BLaER1 (cell line): Measurements from ENCODE around the gene LGR4.

Source experiments
- H3K27ac ChIP-seq: shearing (Covaris generic); formaldehyde crosslinking; 2 replicates; pipeline ENCODE4 v1.8.1; 2022
- H3K27me3 ChIP-seq: shearing (Covaris generic); formaldehyde crosslinking; 2 replicates; pipeline ENCODE4 v1.8.1; 2022
- H3K36me3 ChIP-seq: shearing (Covaris generic); formaldehyde crosslinking; 2 replicates; pipeline ENCODE4 v1.8.1; 2022
- H3K4me1 ChIP-seq: shearing (Covaris generic); formaldehyde crosslinking; 2 replicates; pipeline ENCODE4 v1.8.1; 2022
- H3K4me2 ChIP-seq: shearing (Covaris generic); formaldehyde crosslinking; 2 replicates; pipeline ENCODE4 v1.8.1; 2022
- H3K4me3 ChIP-seq: shearing (Covaris generic); formaldehyde crosslinking; 2 replicates; pipeline ENCODE4 v1.8.1; 2022
- H3K9ac ChIP-seq: shearing (Covaris generic); formaldehyde crosslinking; 2 replicates; pipeline ENCODE4 v1.8.1; 2022
- H3K9me3 ChIP-seq: shearing (Covaris generic); formaldehyde crosslinking; 2 replicates; pipeline ENCODE4 v1.8.1; 2022
- H4K20me1 ChIP-seq: shearing (Covaris generic); formaldehyde crosslinking; 2 replicates; pipeline ENCODE4 v1.8.1; 2022
- Cebpa-rat ChIP-seq: shearing (Covaris generic); IDR thresholded peaks from 2 replicates; pipeline ENCODE4 v1.8.1; 2022

Gene LGR4

DNA sequence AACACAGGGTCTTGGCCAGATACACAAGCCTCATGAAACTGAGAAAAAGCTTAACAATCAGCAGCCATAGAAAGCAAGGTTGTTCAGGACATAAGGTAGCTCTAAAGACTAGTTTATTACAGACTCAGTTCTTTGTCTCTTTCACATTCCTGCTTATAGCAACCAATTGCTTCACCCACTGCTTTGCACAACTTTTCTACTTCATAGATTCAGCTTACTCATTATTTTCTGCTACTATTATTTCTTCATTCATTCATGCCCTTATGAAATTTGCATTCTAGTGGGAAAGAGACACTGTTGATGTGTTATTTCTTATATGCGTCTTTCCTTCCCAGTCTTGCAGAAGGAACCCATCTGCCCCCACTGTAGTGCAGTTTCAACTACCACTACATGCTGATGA, 114.3 kb downstream of the LGR4 start:
- Histone ChIP-seq H4K20me1 (no peaks in the 10 kb centered on the region), H3K4me3 (no peak overlapping the region), H3K9me3 (no peaks in the 10 kb centered on the region), H3K27me3 (no peaks in the 10 kb centered on the region), H3K27ac (no peak overlapping the region), H3K9ac (no peak overlapping the region), H3K4me1 (peaks cover 24% of the 10 kb centered on the region), H3K36me3 (no peaks in the 10 kb centered on the region), H3K4me2 (no peak overlapping the region)
- TF ChIP-seq Cebpa-rat, result no peak

DNA sequence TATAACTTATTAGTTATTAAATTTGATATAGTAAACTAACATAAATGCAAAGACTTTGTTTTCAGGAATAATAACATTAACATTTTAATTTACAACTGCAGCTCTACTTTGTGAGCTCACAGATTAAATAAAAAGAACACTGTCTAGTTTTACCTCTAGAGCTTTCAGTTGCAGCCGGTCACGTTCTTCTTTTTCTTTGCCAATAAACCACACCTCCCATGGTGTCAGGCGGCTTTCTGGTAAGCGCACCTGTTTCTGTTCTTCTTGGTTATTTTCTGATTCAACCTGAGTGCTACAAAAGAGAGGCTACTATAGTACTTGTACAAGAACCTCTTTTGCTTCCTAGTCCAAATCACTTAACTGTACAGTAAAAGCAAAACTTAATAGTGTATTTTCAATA, 115.3 kb downstream of the LGR4 start:
- H3K9me3 ChIP-seq, result no peaks in the 10 kb centered on the region
- peaks cover 21% of the 10 kb centered on the region for H3K4me1 ChIP-seq
- TF ChIP-seq Cebpa-rat, result no peak
- no peak overlapping the region for H3K9ac ChIP-seq
- H3K4me2 ChIP-seq, result no peak overlapping the region
- H3K27ac ChIP-seq, result no peak overlapping the region
- H3K4me3 ChIP-seq, result no peak overlapping the region
- H3K27me3 ChIP-seq, result no peaks in the 10 kb centered on the region
- no peaks in the 10 kb centered on the region for H3K36me3 ChIP-seq
- H4K20me1 ChIP-seq, result no peaks in the 10 kb centered on the region

DNA sequence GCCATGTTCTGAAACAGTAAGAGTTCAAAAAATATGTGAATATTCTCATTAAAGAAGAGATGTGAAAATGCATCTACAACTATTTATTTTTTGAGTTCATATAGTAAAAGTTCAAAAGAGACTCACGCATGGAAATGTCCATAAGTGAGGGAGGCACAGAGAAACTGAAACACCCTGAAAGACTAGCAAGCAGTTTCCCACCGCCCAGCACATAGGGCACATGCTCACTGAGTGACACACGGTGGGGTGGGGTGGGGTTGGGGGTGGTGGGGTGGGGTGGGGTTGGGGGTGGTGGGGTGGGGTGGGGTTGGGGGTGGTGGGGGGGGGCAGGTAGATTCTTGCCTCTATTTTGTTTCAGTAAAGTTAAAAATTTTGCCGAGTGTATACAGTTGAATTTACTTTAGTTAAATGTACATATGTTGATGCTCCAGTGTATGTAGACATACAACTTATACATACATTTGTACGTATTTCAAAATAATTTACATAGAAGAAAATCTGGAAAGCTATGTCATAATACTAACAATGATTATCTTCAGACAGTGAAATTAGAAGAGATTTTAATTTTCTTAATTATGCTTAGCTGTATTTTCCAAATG, 115.9 kb downstream of the LGR4 start:
- Histone ChIP-seq H4K20me1 (no peaks in the 10 kb centered on the region), H3K4me3 (no peak overlapping the region), H3K9me3 (no peaks in the 10 kb centered on the region), H3K9ac (no peak overlapping the region), H3K27me3 (no peaks in the 10 kb centered on the region), H3K36me3 (peaks cover 5% of the 10 kb centered on the region), H3K4me2 (no peak overlapping the region), H3K4me1 (peaks cover 15% of the 10 kb centered on the region), H3K27ac (no peak overlapping the region)
- TF ChIP-seq Cebpa-rat, result no peak

DNA sequence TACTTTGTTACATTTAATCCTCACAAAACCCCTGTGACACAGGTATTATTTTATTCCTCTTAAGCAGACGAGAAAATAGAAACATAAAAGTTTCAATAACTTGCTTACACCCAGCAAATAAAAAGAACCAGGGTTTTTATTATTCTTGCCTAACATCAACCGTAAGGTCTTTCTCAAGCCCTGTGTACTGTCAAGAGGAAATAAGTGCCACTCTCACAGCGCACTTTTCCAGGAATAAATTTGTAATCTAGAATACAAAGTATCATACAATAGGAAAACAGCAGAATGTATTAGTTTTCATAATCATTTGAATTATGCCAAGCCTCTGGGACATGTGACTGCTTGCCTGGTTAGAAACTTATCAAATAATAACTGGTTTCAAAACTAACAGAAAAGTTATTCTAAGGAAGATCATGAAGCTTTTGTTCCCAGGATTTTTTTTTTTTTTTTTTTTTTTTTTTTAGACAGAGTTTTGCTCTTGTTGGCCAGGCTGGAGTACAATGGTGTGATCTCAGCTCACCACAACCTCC, 117.0 kb downstream of the LGR4 start:
- no peak overlapping the region for H3K4me3 ChIP-seq
- no peak overlapping the region for H3K27ac ChIP-seq
- no peaks in the 10 kb centered on the region for H4K20me1 ChIP-seq
- H3K27me3 ChIP-seq, result no peaks in the 10 kb centered on the region
- H3K36me3 ChIP-seq, result peaks cover 7% of the 10 kb centered on the region
- no peak for TF ChIP-seq Cebpa-rat
- H3K4me1 ChIP-seq, result peaks cover 11% of the 10 kb centered on the region
- no peak overlapping the region for H3K4me2 ChIP-seq
- H3K9ac ChIP-seq, result no peak overlapping the region
- no peaks in the 10 kb centered on the region for H3K9me3 ChIP-seq

DNA sequence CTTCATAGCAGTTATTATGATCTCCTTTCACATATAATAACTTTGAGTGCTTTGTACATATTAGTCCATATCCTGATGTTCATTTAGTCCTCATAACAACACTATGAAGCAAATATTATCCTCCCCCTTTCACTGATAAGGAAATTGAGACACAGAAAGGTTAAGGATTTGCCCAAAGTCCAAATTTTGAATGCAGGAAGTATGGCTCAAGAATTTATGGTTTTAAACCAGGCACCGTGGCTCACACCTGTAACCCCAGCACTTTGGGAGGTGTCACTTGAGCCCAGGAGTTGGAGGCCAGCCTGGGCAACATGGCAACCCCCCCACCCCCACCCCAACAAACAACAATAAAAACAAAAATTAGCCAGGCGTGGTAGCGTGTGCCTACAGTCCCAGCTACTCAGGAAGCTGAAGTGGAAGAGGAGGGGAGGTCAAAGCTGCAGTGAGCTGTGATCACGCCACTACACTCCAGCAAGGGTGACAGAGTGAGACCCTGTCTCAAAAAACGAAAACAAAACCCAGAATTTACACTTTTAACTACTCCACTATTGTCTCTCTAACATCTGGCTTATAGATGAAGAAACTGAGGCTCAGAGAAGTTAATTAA, 118.1 kb downstream of the LGR4 start:
- no peaks in the 10 kb centered on the region for H3K27me3 ChIP-seq
- no peak overlapping the region for H3K4me3 ChIP-seq
- H3K9ac ChIP-seq, result no peak overlapping the region
- no peaks in the 10 kb centered on the region for H3K9me3 ChIP-seq
- H3K4me1 ChIP-seq, result peaks cover 11% of the 10 kb centered on the region
- peak overlapping the region; percentile 38; the same call in 1 of the 2 replicates for H3K27ac ChIP-seq
- H3K4me2 ChIP-seq, result peak overlapping the region; percentile 50
- H3K36me3 ChIP-seq, result peaks cover 12% of the 10 kb centered on the region
- no peaks in the 10 kb centered on the region for H4K20me1 ChIP-seq
- no peak for TF ChIP-seq Cebpa-rat

DNA sequence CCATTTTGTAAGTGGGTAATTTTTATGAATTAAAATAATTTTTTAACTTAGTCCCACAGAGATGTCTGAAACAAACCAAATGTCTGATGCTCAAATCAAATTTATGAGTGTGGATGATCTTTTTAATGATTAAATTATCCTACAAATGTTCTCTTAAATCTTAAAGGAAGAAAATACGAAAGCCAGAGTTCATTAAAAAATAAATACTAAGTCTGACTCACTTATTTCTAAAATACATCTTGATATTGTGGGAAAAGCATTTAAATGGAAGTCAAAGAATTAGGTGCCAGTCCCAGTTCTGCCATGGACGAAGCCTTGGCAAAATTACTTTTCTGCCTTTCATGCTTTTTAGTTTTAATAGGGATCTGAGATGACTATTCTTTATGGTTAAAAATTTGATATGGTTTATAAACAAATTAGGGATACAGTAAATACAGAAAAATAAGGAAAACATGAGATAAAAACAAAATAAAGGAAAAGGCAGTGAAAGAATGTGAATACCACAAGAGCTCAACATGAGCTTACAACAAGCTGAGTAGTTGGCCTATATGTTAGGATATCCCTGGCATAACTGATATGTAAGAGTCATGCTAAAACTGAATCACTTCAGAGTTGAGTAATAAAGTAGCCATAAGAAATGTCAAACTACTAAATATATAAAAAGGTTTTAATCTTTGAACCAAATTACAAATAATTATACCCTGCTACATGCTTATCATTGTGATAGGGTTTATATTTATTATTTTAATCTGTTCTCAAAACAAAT, 118.8 kb downstream of the LGR4 start:
- Histone ChIP-seq H4K20me1 (no peaks in the 10 kb centered on the region), H3K4me3 (no peak overlapping the region), H3K27me3 (no peaks in the 10 kb centered on the region), H3K27ac (no peak overlapping the region), H3K9me3 (no peaks in the 10 kb centered on the region), H3K4me1 (peaks cover 11% of the 10 kb centered on the region), H3K36me3 (peaks cover 12% of the 10 kb centered on the region), H3K4me2 (no peak overlapping the region), H3K9ac (no peak overlapping the region)
- TF ChIP-seq Cebpa-rat, result no peak

DNA sequence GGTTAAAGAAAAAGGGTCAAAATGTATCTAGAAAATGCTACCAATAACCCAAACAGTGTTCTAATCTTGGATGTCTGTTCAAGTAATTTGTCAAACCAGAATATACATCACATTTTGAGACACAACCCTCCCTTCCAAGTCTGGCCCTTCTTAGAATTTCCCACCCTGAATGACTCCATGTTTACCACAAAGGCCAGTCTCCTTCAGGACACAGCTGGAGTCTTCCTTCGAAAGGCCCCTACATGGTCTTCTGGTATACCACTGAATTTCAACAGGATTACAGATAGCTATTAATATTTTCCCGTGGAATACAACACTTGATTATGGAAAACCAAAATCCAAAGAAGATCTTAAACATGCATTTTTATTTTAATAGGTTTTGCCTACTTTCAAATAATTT, 119.8 kb downstream of the LGR4 start:
- peaks cover 12% of the 10 kb centered on the region for H3K36me3 ChIP-seq
- H3K4me1 ChIP-seq, result peaks cover 11% of the 10 kb centered on the region

DNA sequence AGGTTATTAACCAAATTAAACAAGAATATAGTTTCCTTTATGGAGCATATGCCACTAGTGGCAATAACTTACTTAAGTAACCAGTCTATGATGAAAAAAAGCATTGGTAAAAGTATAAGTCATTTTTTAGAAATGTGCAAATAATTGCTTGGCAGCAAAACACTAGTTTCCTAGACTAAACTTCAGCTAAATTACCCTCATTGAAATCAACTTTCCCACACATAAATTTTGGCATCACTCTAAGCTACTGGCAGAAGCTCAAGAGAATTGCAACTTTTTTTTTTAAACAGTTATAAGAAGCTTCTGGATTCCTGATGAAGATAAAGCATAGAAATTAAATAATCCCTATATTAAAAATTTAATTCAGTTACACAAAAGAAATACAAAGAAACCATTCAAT, 122.1 kb downstream of the LGR4 start:
- no peak for TF ChIP-seq Cebpa-rat
- no peak overlapping the region for H3K27ac ChIP-seq
- H3K36me3 ChIP-seq, result peaks cover 15% of the 10 kb centered on the region
- peaks cover 11% of the 10 kb centered on the region for H3K4me1 ChIP-seq
- H3K4me2 ChIP-seq, result no peak overlapping the region
- no peak overlapping the region for H3K4me3 ChIP-seq
- H3K9me3 ChIP-seq, result no peaks in the 10 kb centered on the region
- no peaks in the 10 kb centered on the region for H4K20me1 ChIP-seq
- H3K27me3 ChIP-seq, result no peaks in the 10 kb centered on the region
- no peak overlapping the region for H3K9ac ChIP-seq

More for the DNA sequence above, 119.8 kb downstream of the LGR4 start:
- Histone ChIP-seq H3K27ac (no peak overlapping the region), H4K20me1 (no peaks in the 10 kb centered on the region), H3K9me3 (no peaks in the 10 kb centered on the region), H3K9ac (no peak overlapping the region), H3K27me3 (no peaks in the 10 kb centered on the region), H3K4me2 (no peak overlapping the region), H3K4me3 (no peak overlapping the region)
- no peak for TF ChIP-seq Cebpa-rat

DNA sequence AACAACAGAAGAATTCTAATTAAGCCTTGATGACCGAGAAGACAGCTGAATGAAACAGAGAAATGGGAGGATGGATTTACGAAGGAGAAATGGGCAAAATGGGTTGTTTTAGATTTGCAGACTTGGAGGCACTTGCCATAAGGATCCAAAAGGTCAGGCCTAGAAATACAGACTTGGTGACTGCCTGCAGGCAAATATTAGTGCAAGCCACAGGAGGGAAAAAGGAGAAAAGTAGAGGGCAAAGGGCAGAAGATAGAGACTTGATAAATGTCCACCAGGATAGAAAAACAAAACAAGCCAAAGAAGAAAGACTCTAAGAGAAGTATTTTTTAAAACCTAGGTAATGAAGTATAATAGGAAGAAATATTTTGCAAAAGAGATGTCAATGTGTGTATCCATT, 122.7 kb downstream of the LGR4 start:
- Histone ChIP-seq H3K4me1 (peaks cover 8% of the 10 kb centered on the region), H3K27me3 (no peaks in the 10 kb centered on the region), H3K36me3 (peaks cover 15% of the 10 kb centered on the region), H3K27ac (no peak overlapping the region), H3K4me2 (no peak overlapping the region), H4K20me1 (no peaks in the 10 kb centered on the region), H3K9ac (no peak overlapping the region), H3K9me3 (no peaks in the 10 kb centered on the region), H3K4me3 (no peak overlapping the region)
- no peak for TF ChIP-seq Cebpa-rat

DNA sequence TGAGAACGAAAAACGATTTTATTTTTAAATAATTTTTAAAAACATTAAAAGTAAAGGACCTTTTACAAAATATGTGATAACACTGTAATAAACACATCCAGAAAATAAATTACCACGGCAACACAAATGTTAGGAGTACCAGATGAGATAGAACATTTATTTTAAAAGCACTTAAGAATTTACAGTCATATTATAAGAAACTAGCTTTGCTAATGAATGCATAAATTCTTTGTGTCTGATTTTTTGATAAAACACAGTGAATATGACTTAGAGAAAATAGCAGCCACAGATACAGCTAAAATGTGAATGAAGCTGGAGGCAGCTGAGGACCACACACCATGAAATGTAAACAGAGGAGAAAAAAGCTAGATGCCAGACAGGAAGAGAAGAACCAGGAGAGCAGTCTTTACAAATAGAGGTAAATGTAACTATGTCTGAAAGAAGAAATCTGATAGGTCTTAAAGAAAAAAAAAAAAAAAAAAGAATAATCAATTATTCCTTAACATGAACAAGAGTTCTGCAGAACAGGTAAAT, 124.2 kb downstream of the LGR4 start:
- Histone ChIP-seq H3K9ac (no peak overlapping the region), H3K4me3 (no peak overlapping the region), H3K4me2 (no peak overlapping the region), H3K27ac (no peak overlapping the region), H4K20me1 (no peaks in the 10 kb centered on the region), H3K36me3 (peaks cover 15% of the 10 kb centered on the region), H3K9me3 (no peaks in the 10 kb centered on the region), H3K27me3 (no peaks in the 10 kb centered on the region), H3K4me1 (no peaks in the 10 kb centered on the region)
- TF ChIP-seq Cebpa-rat, result no peak
